Measurements from ENCODE around the gene ALKBH3.

The ALKBH3 gene

DNA sequence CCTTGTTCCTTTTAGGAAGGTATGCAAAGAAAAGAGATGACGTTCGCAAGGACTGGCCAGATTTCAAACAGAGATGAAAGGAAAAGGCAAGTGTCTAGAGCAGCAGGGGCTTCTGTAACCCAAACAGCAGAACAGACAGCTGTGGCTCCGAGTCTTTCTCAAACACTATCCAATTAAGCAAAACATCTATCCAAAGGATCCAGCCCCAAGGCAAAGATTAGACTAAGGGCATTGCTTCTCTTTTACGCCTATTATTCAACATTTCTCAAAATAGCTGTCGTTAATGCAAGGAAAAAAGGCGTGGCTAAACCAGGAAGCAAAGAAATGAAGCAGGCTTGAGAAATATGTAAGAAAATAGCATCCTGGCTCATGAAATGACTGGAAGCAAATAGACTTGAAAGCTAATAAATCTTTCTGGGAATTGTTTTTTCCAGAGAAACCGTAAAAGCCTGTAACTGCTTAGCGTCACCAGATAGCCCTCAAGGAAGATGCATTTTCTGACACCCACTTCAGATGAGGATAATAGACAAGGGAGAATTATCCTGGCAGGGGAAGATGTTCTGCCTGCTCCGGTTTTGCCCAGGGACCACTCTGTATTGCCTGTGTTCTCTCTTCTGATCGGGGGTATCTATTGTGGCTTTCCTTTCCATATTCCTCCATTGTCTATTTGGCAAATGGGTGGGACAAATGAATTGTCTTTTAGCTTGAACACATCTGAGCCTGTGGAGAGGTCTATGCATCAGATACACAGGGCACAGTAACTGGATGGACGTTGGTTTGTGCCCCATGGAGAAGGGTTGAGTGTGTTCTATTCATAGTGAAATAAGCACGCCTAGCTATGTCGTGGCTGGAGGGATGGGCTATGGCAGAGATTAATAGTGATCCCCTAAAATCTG is 82.0 kb downstream of the ALKBH3 start:
- no peak for DNase-seq (ENCODE audit: low spot score)

- DNase-seq (ENCODE audit: low spot score), result no peak
These were observed 82.6 kb downstream of the ALKBH3 start for GRCh38 chr11:43963279-43963620.

DNA sequence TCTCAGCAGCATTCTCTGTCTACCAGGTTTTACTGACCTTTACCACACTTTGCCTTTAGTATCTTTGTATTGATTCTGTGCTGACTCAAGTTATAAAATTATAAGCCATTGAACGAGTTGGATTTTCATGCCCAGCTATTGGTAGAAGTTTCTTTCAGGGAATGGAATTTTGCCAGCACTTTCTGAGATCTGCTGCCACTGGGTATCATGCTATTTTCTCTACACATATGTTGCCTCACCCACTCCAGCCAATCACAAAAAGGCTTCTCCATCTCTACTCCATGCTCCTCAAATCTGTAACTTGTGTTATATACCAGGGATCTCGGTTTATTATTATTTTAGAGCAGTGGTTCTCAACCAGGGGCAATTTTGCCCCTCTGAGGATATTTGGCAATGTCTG is 87.0 kb downstream of the ALKBH3 start:
- DNase-seq (ENCODE audit: low spot score), result no peak

DNA sequence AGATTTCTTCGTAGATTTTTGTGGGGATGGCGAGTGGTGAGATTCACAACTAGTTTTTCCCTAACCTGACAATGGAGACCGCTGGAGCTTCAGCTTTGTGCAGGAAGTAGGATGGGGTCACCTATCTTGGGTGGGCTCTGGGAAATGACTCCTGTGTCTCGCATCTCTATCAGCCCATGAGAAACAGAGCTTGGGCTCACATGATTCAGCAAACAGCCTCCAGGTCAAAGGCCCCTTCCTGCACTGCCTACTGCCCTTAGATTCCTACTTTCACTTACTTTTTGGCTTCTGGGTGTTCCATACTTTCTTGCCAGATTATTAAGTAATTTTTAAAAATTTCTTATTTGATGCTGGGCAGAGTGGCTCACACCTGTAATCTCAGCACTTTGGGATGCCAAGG is 88.1 kb downstream of the ALKBH3 start:
- DNase-seq (ENCODE audit: low spot score), result no peak

DNA sequence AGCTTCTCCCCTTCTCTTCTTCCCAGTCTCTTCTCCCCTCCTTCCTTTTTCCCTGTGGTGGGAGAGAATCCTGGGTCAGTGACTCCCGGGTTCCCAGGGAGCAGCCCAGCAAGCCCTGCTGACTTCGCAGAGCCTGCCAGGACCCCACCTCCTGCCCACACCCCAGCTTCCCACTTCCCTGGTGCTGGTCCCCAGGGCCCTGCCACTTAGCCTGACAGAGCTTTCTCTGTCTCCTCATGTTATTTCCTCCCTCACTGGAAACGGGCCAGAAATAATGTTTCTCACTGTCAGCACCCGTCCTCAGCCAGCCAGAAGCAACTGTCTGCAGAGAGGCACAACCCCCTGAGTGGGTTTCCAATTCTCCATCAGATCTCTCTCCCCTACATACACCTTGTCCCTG is 88.9 kb downstream of the ALKBH3 start:
- DNase-seq (ENCODE audit: low spot score), result no peak
